Cardiac muscle cell (in vitro differentiated cells and primary cell): ENCODE data around the gene POLE2. TPM values are rescaled to one million over a fixed set of nuclear protein-coding genes. Genes with fewer than 3 reads are reported as not detected.
A peak's percentile ranks its signal among the peaks of the same experiment; 100 is the strongest.

Experiments used
- DNase-seq, 2 donors: peaks; one replicate each; pipeline versions ENCODE4 v3.0.0 to v3.0.0-alpha.2; 2010 to 2017; ENCODE audit warnings: low read depth in 1 of 2, low spot score in 1 of 2
- H3K27ac ChIP-seq: fragments of 200-600 bp; sonication (generic); 2 replicates; pipeline ENCODE4 v1.5.1; 2016
- H3K27me3 ChIP-seq: fragments of 200-600 bp; sonication (generic); 2 replicates; pipeline ENCODE4 v1.6.0; 2016; ENCODE audit warnings: control low read depth
- H3K36me3 ChIP-seq: fragments of 200-600 bp; sonication (generic); 2 replicates; pipeline ENCODE4 v1.5.1; 2016; ENCODE audit warnings: control low read depth
- H3K4me1 ChIP-seq: fragments of 200-600 bp; sonication (generic); 2 replicates; pipeline ENCODE4 v1.8.1; 2017; ENCODE audit warnings: low read depth, mild to moderate bottlenecking, mixed run types
- H3K4me3 ChIP-seq: fragments of 200-600 bp; sonication (generic); 2 replicates; pipeline ENCODE4 v1.5.1; 2016; ENCODE audit warnings: mild to moderate bottlenecking
- H3K9me3 ChIP-seq: fragments of 200-600 bp; sonication (generic); 2 replicates; pipeline ENCODE4 v1.5.1; 2017; ENCODE audit warnings: low read depth, mild to moderate bottlenecking, control low read depth
- polyA plus RNA-seq: library from polyadenylated mRNA; unstranded; fragments of >200 nt; fragmentation: Nextera tagmentation; extraction: Ambion mirVana; gene quantifications from 2 replicates; pipeline ENCODE4 v1.2.1, GENCODE V29; 2016
- total RNA-seq: library from RNA; depleted of rRNA; stranded (reverse); fragments of >200 nt; gene quantifications from 2 replicates; pipeline ENCODE4 v1.2.3, GENCODE V29; 2016
- TF ChIP-seq, protein P1 (sequence below): IDR thresholded peaks from 2 replicates; pipeline ENCODE4 v1.5.1; 2012; ENCODE audit warnings: low read depth, mild to moderate bottlenecking, low read length

Gene POLE2
- total and polyA plus RNA-seq, 2 experiments from 2014 or later = 4.5 to 9.0 TPM

- DNase-seq = peak in 1 of 2 donors; percentile 69
- no peaks in the 10 kb centered on the region for H3K4me1 ChIP-seq
- TF ChIP-seq, protein P1, sequence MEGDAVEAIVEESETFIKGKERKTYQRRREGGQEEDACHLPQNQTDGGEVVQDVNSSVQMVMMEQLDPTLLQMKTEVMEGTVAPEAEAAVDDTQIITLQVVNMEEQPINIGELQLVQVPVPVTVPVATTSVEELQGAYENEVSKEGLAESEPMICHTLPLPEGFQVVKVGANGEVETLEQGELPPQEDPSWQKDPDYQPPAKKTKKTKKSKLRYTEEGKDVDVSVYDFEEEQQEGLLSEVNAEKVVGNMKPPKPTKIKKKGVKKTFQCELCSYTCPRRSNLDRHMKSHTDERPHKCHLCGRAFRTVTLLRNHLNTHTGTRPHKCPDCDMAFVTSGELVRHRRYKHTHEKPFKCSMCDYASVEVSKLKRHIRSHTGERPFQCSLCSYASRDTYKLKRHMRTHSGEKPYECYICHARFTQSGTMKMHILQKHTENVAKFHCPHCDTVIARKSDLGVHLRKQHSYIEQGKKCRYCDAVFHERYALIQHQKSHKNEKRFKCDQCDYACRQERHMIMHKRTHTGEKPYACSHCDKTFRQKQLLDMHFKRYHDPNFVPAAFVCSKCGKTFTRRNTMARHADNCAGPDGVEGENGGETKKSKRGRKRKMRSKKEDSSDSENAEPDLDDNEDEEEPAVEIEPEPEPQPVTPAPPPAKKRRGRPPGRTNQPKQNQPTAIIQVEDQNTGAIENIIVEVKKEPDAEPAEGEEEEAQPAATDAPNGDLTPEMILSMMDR = no peak
- no peak overlapping the region for H3K4me3 ChIP-seq
- no peaks in the 10 kb centered on the region for H3K9me3 ChIP-seq
- no peaks in the 10 kb centered on the region for H3K27me3 ChIP-seq
- H3K27ac ChIP-seq = no peak overlapping the region
- H3K36me3 ChIP-seq = peaks cover 9% of the 10 kb centered on the region
These were observed 72.2 kb downstream of the POLE2 start for GRCh38 chr14:49615776-49616175.

GRCh38 chr14:49614196-49614595, 73.8 kb downstream of the POLE2 start:
- Histone ChIP-seq H3K9me3 (no peaks in the 10 kb centered on the region), H3K4me1 (no peaks in the 10 kb centered on the region), H3K27me3 (no peaks in the 10 kb centered on the region), H3K36me3 (peaks cover 9% of the 10 kb centered on the region), H3K27ac (no peak overlapping the region), H3K4me3 (no peak overlapping the region)
- TF ChIP-seq, protein P1 = no peak
- no peak for DNase-seq

DNA sequence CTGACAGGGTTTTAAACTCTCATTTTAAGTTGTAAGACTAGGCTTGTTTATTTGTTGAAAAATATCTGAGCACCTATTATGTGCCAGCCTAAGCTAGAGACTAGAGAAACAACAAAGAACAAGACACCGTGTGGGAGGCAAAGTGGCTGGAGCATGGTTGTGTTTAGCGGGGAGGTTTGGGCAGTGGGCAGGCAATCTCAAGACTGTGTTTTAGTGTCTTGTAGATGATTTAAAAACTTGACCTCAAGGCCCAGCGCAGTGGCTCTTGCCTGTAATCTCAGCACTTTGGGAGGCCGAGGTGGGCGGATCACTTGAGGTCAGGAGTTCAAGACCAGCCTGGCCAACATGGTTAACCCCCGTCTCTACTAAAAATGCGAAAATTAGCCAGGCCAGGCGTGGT, 75.3 kb downstream of the POLE2 start:
- Histone ChIP-seq H3K27ac (no peak overlapping the region), H3K27me3 (no peaks in the 10 kb centered on the region), H3K9me3 (no peaks in the 10 kb centered on the region), H3K4me1 (no peaks in the 10 kb centered on the region), H3K36me3 (peaks cover 3% of the 10 kb centered on the region), H3K4me3 (no peak overlapping the region)
- TF ChIP-seq, protein P1 = no peak
- no peak for DNase-seq

DNA sequence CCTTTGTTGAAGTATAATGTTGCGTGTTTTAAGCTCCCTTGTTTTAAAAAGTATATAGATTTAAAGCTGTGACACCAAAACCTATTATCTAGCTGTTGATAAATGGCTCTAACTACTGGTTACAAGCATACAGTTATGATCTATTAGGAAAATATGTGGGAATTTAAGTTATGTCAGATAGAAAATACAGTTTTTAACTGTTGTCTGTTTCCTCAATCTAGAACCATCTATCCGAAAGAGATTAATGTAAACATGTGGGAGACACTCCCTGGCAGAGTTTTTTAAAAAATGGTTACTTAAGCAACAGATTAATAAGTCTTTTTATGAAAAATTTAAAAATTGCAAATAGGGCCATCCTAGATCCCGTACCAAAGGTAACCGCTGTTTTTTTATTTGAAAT, 75.8 kb downstream of the POLE2 start:
- Histone ChIP-seq H3K27ac (no peak overlapping the region), H3K9me3 (no peaks in the 10 kb centered on the region), H3K4me3 (no peak overlapping the region), H3K27me3 (no peaks in the 10 kb centered on the region), H3K36me3 (peaks cover 3% of the 10 kb centered on the region), H3K4me1 (no peaks in the 10 kb centered on the region)
- DNase-seq = no peak
- TF ChIP-seq, protein P1 = no peak

DNA sequence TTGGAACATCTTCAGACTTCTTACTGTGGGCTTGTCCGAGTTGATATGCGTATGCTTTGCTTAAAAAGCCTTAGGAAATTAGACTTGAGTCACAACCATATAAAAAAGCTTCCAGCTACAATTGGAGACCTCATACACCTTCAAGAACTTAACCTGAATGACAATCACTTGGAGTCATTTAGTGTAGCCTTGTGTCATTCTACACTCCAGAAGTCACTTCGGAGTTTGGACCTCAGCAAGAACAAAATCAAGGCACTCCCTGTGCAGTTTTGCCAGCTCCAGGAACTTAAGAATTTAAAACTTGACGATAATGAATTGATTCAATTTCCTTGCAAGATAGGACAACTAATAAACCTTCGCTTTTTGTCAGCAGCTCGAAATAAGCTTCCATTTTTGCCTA, 80.4 kb downstream of the POLE2 start:
- Histone ChIP-seq H3K27ac (no peak overlapping the region), H3K27me3 (no peaks in the 10 kb centered on the region), H3K4me3 (no peak overlapping the region), H3K4me1 (no peaks in the 10 kb centered on the region), H3K36me3 (no peaks in the 10 kb centered on the region), H3K9me3 (no peaks in the 10 kb centered on the region)
- TF ChIP-seq, protein P1 = no peak
- no peak for DNase-seq
